Coronary artery (tissue), 2 donors: ENCODE results near the gene KRTAP19-3.
"Not testable (repeated sequence)": the region's sequence is repeated elsewhere in the genome, so short reads cannot be mapped to it uniquely, and the experiment has no call there.

ENCODE experiments used
- DNase-seq: peaks from one replicate; pipeline ENCODE4 v3.0.0-alpha.2; 2017; ENCODE audit warnings: low spot score
- H3K27ac ChIP-seq, 2 donors: fragments of 200-600 bp; sonication (generic); one replicate each; pipeline ENCODE4 v1.5.1; 2016 to 2019
- H3K4me3 ChIP-seq: fragments of 200-600 bp; sonication (generic); 2 replicates; pipeline ENCODE4 v1.5.1; 2016; ENCODE audit warnings: mild to moderate bottlenecking, moderate library complexity
- CTCF ChIP-seq: fragments of 200-600 bp; sonication (generic); IDR thresholded peaks from one replicate; pipeline ENCODE4 v1.5.1; 2019; ENCODE audit warnings: antibody characterized with exemption

KRTAP19-3 gene

GRCh38 chr21:30491963-30492428 is at the start of gene KRTAP19-3:
Gene KRTAP19-3 (minus strand): TSS chr21:30492013. CDS start chr21:30491957, 56 bp downstream.
- no peak within 1 kb of the TSS for H3K27ac ChIP-seq
- no peak within 1 kb of the TSS for H3K4me3 ChIP-seq
- no peak for DNase-seq
- TF ChIP-seq CTCF = no peak

DNA sequence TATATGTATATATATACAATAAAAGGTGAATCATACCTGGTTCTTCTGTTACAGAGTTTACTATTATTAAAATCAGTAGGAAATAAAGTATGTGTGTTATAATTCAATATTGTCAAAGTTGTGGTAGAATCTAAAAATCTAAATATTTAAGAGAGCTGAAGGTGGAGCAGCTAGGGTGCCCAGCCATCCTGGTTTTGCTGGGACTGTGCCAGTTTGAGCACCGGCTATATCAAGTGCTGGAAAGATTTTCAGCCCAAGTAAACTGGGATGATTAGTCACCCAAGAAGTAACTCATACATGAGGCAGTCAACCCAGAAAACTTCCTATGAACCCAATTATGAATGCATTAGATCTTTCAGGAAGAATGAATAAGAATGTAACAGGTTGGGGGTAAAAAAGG is 27.1 kb upstream of the KRTAP19-3 start:
- DNase-seq = no peak
- no peak overlapping the region for H3K4me3 ChIP-seq
- no peak for TF ChIP-seq CTCF
- no peak overlapping the region for H3K27ac ChIP-seq

GRCh38 chr21:30515681-30516080 is 23.9 kb upstream of the KRTAP19-3 start:
- Histone ChIP-seq H3K4me3 (no peak overlapping the region), H3K27ac (no peak overlapping the region)
- TF ChIP-seq CTCF = no peak
- DNase-seq = no peak

- not testable (repeated sequence) for H3K27ac ChIP-seq, DNase-seq, H3K4me3 ChIP-seq
These were observed 13.9 kb upstream of the KRTAP19-3 start for GRCh38 chr21:30505621-30506205.

GRCh38 chr21:30502041-30502440 is 10.2 kb upstream of the KRTAP19-3 start, which contains the start of gene KRTAP19-5:
Gene KRTAP19-5 (minus strand): TSS chr21:30502141. CDS start chr21:30502090, 51 bp downstream.
- Histone ChIP-seq H3K4me3 (no peak within 1 kb of the TSS), H3K27ac (no peak within 1 kb of the TSS)
- TF ChIP-seq CTCF = no peak
- DNase-seq = no peak

GRCh38 chr21:30497065-30497464 is 5.3 kb upstream of the KRTAP19-3 start, which contains the start of gene KRTAP19-4:
Gene KRTAP19-4 (minus strand): TSS chr21:30497165. CDS start chr21:30497110, 55 bp downstream.
- Histone ChIP-seq H3K4me3 (no peak within 1 kb of the TSS), H3K27ac (no peak within 1 kb of the TSS)
- TF ChIP-seq CTCF = no peak
- DNase-seq = no peak

DNA sequence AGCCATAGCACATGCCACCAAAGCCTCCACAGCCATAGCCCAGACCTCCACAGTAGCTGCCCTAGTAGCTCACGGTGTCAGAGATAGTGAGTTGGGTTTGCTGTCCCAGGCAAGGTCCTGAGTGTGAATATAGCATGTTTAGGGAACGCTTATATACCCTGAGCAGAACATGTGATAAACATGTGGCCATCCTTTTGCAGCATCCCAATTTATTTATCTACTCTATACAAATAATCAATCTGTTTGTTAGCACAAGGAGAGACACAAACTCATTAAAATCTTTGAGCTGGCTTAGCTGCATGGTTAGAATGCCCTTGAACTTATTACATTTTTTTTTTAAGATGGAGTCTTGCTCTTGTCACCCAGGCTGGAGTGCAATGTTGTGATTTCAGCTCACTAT is 4.5 kb downstream of the KRTAP19-3 start, which contains the start of gene KRTAP19-2:
KRTAP19-2 (minus strand) TSS at position 101 of the 400 bp plus-strand sequence; CDS start at position 13, 88 bp downstream.
- H3K27ac ChIP-seq = no peak within 1 kb of the TSS
- H3K4me3 ChIP-seq = no peak within 1 kb of the TSS
- DNase-seq = no peak
- TF ChIP-seq CTCF = no peak
